Esophagus muscularis mucosa (tissue), 3 donors: Measurements from ENCODE around the gene NCOA4.
"Not testable (repeated sequence)": the region's sequence is repeated elsewhere in the genome, so short reads cannot be mapped to it uniquely, and the experiment has no call there.

Experiments
- CTCF ChIP-seq, 3 experiments: fragments of 200-600 bp in 2 of 3; fragments of 450-650 bp in 1 of 3; sonication (generic) in 2 of 3; IDR thresholded peaks; one replicate each; pipeline ENCODE4 v1.5.1; 2017 to 2019; ENCODE audit warnings: antibody characterized with exemption in 3 of 3, mild to moderate bottlenecking in 2 of 3, moderate library complexity in 1 of 3
- EP300 ChIP-seq: sonication (generic); formaldehyde crosslinking; IDR thresholded peaks from one replicate; pipeline ENCODE4 v1.6.1; 2017; ENCODE audit warnings: antibody characterized with exemption

- TF ChIP-seq CTCF (IDR thresholded peaks at IDR 0.05); EP300: not testable (repeated sequence)
Measured at GRCh38 chr10:45971742-45972105, 58.7 kb downstream of the NCOA4 start.
